Suppressor macrophage treated with lipopolysaccharide for 1 hour (primary cell): Measurements from ENCODE around the gene RFFL.

Experiments
- DNase-seq, 3 donors: peaks; one replicate each; pipeline ENCODE4 v3.0.0-alpha.2; 2020 to 2022

RFFL gene

GRCh38 chr17:35080536-35080935 lies 17.0 kb upstream of the RFFL start:
- DNase-seq: peak; percentile 51 to 65 (median 57)

DNA sequence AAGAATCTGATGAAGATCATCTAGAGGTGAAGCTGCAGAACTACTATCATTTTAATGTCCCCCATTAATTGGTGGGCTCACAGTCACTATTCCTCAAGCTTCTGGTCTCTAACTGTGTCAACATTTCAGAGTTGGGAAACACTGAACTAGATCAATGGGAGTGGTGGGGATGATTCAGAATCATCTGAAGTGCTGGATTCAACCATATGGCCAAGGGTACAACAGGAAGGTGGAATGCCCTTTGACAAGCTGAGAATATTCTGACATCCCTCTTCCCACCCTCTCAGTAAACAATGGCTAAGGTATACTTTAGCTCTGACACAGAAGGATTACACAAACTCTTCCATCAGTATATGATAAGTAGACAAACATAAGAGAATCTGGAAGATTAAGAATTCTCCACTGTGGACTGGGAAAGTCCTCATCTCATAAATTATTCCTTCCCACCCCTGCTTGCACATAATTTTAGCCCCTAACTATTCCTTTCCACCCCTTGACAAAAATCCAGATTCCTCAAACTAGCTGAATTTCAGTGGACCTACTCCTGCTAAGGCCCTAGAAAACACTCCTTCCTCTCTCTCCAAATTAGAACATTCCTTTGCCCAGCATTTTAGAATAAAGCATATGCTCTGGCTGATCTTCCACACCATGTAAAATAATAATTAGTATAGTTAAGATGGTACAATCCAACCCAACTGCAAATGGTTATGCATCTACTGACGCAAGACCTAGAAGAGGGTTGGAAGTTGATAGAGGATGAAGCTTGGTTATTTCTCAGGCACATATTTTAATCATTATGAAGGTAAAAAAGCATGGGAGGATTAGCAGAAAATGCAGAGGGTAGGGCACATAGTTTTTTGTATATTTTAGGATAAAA lies 16.3 kb upstream of the RFFL start:
- DNase-seq: peak; percentile 63 to 76 (median 67)

GRCh38 chr17:35076874-35077273 lies 13.4 kb upstream of the RFFL start:
- no peak for DNase-seq

- DNase-seq: no peak
These were observed 11.5 kb upstream of the RFFL start for GRCh38 chr17:35074711-35075707.

GRCh38 chr17:35073991-35074627 lies 10.6 kb upstream of the RFFL start:
- no peak for DNase-seq

DNA sequence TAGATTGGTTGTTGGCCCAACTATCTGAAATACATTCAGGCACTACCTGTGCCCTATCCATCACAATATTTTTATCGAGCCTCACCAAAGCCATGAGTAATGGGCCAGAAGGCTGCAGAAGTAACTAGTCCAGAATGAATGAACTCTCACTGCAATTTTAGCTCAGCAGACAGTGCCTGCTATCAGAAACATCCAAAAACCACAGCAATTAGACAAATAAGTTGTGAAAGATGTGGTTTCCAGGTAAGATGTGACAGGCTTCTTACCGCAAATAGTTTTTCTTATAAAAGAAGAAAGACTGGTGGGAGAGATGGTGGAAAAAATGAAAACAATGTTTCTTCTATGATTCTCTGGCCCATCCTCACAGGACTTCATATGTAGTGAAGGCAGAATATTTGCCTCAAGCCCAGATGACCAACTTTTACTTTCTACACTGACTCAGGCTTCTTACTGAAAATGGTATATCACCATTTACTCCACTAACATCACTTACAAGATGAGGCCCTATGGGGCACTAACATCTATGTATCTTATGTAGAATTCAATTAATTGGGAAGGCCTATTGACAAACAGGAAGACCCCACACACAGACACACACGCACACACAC lies 9.8 kb upstream of the RFFL start:
- no peak for DNase-seq

DNA sequence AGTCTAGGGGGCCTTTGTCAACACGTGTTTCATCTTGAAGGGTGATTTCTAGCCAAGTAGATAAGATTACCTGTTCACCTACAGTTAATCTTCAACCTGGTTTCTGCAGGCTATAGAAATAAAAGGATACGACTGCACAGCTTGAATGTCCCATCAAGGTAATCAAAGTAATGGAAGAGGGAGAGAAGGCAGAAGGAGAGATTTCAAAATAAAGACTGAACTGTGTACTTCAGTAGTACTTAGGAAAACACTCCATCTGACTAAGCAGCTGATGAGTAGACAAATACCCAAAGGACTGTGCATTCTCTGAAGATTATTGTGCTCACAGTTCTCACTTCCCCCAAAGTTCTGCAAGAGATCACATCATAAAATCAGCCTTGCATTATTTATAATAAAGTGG lies 5.8 kb upstream of the RFFL start:
- DNase-seq: peak; percentile 50 to 72 (median 71)

GRCh38 chr17:35068249-35068648 lies 4.7 kb upstream of the RFFL start:
- DNase-seq: no peak

DNA sequence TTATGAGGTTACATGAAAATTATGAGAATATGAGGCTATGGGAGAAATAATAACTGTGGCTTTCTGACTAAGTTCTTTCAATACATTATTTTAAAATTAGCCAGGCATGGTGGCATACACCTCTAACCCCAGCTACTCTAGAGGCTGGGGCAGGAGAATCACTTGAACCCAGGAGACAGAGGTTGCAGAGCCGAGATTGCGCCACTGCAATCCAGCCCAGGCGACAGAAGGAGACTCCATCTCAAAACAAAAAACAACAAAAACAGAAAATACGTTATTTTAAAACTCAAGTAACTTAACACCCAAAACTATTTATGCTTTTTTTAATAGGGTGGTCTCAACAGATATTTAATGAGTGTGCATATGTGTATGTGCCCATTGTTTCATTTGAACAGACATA lies 2.4 kb upstream of the RFFL start:
- DNase-seq: no peak

GRCh38 chr17:35064516-35065215 lies 1.2 kb upstream of the RFFL start:
- DNase-seq: peak in 1 of 3 donors; percentile 15

- no peak for DNase-seq
These were observed 1.2 kb downstream of the RFFL start for GRCh38 chr17:35062308-35062707.

DNA sequence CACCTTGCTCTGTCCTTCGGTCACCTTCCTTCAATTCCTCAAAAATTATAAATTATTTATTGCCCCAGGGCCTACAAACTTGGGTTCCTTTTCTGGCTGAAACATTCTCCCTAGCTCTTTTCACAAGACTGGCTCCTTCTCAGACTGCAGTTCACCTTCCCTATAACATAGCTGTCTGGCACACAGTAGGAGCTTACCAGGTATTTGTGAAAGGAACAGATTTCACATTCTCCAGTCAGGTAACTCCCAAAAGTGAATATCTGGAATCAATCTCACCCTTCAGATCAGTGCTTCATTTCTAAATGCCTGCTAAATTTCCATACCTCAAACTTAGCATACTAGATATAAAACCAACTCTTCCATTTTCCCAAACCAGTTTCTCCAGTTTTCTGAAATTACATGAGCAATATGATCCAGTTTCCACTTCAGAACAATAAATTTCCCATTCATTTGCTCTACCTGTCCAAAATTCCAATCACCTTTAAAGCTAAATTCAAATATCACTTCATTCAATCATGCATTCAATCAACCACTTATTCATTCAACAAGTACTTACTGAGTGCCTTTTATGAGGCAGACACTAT lies 6.1 kb downstream of the RFFL start:
- no peak for DNase-seq

DNA sequence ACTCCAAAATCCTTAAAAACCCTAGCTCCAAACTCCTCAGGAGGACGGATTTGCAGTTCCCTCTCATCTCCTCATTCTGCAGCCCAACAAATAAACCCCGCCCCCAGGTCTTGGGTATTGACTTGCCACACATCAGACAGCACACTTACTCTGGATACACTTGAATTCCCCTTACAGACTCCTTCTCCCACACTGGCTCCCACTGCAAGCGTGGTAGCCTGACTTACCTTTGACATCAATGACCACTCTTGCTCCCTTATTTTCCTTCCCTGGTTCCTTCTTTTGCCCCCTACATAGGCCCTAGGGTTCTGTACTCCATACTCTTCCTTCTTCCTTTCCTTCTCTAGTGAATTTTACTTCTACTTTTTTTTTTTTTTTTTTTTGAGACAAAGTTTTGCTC lies 7.5 kb downstream of the RFFL start:
- DNase-seq: peak; percentile 82 to 90 (median 88)

GRCh38 chr17:35053204-35053603 lies 10.3 kb downstream of the RFFL start:
- no peak for DNase-seq

- DNase-seq: no peak
These were observed 10.7 kb downstream of the RFFL start for GRCh38 chr17:35052780-35053179.

DNA sequence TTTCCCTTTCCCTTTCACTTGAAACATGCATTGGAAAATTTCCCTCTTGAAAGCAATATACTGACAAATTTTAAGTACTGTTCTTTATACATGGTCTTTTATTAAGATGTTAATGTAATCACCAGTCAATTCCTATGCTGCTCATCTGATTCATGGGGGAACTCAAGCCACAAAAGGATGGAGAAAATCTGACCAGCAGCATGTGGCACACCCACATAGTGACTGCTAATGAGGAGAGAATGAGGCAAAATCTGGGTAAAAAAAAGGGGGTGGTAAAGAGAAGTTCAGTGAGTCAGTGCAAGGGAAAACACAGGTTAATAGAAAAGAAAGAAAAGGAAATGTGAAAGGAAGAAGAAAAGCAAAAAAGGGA lies 11.3 kb downstream of the RFFL start:
- DNase-seq: peak; percentile 82 to 95 (median 88)

- DNase-seq: peak; percentile 31 to 67 (median 46)
These were observed 11.8 kb downstream of the RFFL start for GRCh38 chr17:35051579-35052240.

GRCh38 chr17:35051183-35051578 lies 12.3 kb downstream of the RFFL start:
- peak; percentile 59 to 72 (median 69) for DNase-seq

DNA sequence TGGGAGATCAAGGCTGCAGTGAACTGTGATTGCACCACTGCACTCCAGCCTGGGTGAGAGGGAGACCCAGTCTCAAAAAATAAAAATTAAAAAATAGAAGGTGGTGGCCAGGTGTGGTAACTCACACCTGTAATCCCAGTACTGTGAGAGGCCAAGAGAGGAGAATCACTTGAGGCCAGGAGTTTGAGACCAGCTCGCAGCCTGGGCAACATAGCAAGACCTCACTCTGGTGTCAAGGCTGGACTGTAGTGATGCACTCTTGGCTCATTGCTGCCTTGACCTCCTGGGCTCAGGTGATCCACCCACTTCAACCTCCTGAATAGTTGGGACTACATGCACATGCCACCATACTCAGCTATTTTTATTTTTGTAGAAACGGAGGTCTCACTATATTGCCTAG lies 13.3 kb downstream of the RFFL start:
- no peak for DNase-seq

DNA sequence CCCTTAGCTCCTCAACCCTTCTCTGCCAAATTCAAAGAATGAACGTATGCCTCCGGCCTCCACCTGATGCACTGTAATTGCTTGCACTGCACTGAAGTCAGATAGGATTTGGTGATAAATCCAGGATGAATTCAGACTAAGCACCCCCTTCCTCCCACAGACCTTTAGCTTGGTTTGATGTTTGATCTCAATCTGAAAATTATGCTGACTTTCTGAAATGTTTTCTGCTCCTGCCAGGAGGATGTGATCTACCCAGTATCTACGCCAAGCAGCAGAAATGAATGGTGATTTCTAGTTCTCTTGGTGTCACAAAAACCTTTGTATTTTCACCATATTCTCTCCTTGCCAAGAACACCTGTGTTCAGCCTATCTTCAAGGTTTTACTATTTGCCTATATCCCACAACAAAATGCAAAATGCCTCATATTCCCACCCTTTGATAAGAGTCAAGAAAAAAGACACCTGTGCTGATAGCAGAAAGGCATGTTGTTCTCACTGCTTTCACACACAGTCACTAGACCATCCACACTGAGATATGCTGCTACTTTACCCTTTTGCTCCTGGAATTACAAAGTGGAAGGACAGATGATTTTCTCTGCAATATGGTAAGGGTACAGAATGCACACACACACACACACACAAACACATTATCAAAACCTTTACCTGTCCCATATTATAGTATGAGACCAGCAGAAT lies 14.7 kb downstream of the RFFL start:
- no peak for DNase-seq
